Thyroid gland (tissue), 4 donors: ENCODE data around the gene ATOH7.

Experiments used
- POLR2A ChIP-seq, 2 donors: fragments of 450-650 bp; IDR thresholded peaks; one replicate each; pipeline ENCODE4 v1.6.1; 2017; ENCODE audit warnings: antibody characterized with exemption in 2 of 2, mild to moderate bottlenecking in 2 of 2, moderate library complexity in 1 of 2
- TF ChIP-seq, protein P1 (sequence below), 6 experiments: fragments of 200-600 bp in 3 of 6; fragments of 450-650 bp in 3 of 6; sonication (generic) in 3 of 6; IDR thresholded peaks; one replicate each; pipeline ENCODE4 v1.5.1; 2016 to 2019; ENCODE audit warnings: antibody characterized with exemption in 6 of 6, mild to moderate bottlenecking in 2 of 6, inconsistent platforms in 1 of 6, moderate library complexity in 1 of 6

DNA sequence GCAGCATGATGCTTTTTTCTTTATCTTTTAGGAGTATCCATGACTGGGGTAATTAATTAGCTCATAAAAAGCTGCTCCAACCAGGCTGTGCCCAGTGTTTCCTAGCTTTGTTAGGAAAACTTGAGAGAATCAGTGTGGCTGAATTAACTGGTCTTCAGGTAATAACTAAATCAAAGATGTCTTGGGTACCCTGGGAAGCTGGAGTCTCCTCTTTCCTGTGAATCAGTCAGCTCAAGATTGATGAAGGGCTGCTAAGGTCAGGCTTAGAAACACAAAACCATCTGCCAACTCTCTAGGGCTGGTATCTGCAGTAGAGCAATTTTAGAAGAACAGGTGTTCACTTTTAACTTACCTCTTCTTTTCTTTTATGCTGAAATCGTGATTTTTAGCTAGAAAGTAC lies 21.4 kb upstream of the ATOH7 start:
- TF ChIP-seq, protein P1, sequence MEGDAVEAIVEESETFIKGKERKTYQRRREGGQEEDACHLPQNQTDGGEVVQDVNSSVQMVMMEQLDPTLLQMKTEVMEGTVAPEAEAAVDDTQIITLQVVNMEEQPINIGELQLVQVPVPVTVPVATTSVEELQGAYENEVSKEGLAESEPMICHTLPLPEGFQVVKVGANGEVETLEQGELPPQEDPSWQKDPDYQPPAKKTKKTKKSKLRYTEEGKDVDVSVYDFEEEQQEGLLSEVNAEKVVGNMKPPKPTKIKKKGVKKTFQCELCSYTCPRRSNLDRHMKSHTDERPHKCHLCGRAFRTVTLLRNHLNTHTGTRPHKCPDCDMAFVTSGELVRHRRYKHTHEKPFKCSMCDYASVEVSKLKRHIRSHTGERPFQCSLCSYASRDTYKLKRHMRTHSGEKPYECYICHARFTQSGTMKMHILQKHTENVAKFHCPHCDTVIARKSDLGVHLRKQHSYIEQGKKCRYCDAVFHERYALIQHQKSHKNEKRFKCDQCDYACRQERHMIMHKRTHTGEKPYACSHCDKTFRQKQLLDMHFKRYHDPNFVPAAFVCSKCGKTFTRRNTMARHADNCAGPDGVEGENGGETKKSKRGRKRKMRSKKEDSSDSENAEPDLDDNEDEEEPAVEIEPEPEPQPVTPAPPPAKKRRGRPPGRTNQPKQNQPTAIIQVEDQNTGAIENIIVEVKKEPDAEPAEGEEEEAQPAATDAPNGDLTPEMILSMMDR (IDR thresholded peaks at IDR 0.05): no peak
- no peak for TF ChIP-seq POLR2A (IDR thresholded peaks at IDR 0.05)
